Measurements from ENCODE around the gene PRRG2.
A peak's percentile ranks its signal among the peaks of the same experiment; 100 is the strongest.
"Not testable (repeated sequence)": the region's sequence is repeated elsewhere in the genome, so short reads cannot be mapped to it uniquely, and the experiment has no call there.

The PRRG2 gene

DNA sequence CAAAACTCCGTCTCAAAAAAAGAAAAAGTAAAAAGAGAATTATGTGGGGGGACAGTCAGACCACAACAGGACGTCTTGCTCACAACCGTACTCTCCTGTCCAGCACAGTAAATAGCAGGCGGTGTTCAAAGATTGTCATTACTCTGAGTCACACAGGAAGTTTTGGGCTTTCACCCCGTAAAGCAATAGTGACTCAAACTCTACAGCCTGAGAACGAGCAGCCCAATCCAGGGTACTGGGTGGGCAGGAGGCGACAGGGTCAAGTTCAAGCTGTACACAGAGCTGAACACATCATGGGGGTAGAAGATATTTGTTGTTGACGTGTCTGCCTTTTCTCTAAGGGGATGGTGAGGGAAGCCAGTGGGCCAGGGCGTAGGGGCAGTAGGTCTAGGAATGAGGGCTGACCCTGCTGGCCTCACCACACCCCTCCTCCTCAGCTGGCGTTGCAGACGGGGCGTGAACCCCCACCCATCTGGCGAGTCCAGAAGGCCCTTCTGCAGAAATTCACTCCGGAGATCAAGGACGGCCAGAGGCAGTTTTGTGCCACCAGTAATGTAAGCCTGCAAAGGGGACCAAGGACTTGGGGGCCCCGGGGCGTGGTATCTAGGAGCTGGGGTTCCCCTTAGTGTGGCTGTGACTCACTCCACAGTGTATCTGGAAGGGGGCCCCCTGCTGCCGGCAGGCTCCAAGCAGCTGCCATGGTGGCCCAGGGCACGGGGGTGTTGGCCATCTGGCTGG, 33.1 kb downstream of the PRRG2 start:
- DNase-seq = no peak

DNA sequence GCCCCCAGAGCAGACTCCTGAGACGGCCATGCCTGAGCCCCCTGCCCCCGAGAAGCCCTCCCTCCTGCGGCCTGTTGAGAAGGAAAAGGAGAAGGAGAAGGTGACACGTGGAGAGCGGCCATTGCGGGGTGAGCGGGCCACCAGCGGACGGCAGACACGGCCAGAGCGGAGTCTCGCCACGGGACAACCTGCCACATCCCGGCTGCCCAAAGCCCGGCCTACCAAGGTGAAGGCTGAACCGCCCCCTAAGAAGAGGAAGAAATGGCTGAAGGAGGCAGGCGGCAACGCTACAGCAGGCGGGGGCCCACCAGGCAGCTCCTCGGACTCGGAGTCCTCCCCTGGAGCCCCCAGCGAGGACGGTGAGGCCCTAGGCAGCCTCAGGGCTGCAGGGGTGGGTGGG, 34.7 kb downstream of the PRRG2 start:
- DNase-seq = no peak

- no peak for DNase-seq
Observed at GRCh38 chr19:49616532-49616931, 35.4 kb downstream of the PRRG2 start.

DNA sequence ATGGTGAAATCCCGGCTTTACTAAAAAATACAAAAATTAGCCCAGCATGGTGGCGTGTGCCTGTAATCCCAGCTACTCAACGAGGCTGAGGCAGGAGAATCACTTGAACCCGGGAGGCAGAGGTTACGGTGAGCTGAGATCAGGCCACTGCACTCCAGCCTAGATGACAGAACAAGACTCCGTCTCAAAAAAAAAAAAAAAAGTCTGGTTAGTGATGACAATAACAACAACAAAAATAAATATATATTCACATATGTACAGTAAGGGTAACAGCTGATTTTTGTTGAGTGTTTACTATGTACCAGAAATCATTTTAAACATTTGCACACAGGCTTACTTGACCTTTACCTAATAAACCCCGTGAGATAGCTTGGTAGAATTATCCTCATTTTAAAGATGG, 35.8 kb downstream of the PRRG2 start:
- DNase-seq = no peak

GRCh38 chr19:49617860-49618259, 36.7 kb downstream of the PRRG2 start:
- not testable (repeated sequence) for DNase-seq

DNA sequence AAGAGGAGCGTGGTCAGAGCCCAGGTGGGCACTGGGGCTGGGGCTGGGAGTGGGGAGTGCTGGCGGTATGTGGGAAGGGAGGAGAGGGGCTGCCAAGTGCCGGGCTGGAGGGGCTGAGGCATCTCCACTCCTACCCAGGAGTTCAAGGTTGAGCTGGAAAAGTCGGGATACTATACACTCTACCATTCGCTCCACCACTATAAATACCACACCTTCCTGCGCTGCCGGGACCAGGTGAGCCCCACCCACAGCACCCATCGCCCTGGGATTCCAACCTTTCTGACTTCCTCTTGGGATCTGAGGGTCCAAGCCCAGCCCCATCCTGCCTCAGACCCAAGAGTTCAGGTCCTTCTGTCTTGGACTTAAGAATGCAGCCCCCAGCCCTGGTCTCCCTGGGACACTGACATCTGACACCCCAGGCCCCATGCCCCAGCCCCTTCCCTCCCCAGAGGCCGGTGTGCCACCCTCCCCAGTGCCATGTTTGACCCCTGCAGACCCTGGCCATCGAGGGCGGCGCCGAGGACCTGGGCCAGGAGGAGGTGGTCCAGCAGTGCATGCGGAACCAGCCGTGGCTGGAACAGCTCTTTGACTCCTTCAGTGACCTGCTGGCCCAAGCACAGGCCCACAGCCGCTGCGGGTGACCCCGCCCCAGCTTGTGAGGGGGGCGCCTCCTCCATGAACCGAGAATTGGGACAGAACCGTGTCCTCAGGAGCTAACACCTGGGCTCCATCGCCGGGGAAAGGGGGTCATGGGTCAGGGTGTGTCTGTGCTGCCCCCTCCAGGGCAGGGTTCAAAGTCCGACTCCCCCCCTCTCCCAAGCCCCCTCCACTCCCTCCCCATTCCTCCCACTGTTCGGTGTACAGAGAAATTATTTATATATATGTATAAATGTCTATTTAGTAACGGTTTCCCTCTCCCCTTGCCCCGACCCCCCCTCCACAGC, 44.1 kb downstream of the PRRG2 start:
- DNase-seq = no peak

DNA sequence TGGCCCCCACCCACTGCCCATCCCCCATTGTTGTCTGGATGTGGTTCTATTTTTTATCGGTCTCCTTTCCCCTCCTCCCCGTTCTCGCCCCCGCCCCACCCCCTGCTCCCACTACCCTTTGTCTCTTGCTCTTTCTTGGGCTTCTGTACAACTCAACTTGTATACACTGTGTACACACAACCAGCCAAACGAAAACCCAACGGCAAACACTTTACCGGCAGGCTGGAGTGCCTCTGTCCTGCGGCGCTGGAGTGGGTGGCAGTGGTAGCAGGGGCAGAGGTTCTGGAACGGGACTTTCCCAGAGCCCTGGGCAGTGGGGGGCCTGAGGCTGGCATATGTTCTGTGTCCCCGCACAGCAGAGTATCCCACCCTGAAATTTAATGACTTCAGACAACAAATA, 45.1 kb downstream of the PRRG2 start:
- DNase-seq = no peak

DNA sequence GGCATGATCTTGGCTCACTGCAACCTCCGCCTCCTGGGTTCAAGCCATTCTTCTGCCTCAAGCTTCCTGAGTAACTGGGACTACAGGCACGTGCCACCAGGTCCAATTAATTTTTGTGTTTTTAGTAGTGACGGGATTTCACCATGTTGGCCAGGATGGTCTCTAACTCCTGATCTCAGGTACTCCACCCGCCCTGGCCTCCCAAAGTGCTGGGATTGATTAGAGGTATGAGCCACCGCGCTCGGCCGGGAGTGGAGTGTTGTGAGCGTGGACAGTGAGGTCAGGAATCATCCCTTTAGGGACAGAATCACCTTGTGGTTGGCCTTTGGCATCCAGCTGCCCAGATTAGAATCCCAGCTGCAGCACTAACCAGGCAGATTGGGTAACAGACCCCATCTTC, 48.5 kb downstream of the PRRG2 start:
- DNase-seq = no peak

GRCh38 chr19:49631014-49631588, 50.0 kb downstream of the PRRG2 start:
- DNase-seq = no peak

- no peak for DNase-seq
Observed at GRCh38 chr19:49631610-49632192, 50.6 kb downstream of the PRRG2 start.

DNA sequence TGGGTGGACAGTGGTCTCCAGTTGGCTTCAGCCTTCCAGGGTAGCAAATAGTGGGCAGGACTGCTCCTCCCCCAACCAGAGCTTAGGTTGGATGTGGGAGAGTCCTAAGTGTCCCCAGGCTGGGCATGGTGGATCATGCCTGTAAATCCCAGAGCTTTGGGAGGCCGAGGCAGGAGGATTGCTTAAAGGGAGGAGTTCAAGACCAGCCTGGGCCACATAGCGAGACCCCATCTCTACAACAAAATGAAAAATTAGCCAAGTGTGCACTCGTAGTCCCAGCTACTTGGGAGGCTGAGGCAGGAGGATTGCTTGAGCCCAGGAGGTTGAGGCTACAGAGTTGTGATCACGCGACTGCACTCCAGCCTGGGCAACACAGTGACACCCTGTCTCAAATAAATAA, 51.5 kb downstream of the PRRG2 start:
- DNase-seq = no peak

- not testable (repeated sequence) for DNase-seq
Observed at GRCh38 chr19:49633273-49633672, 52.2 kb downstream of the PRRG2 start.

- DNase-seq = no peak
Observed at GRCh38 chr19:49635530-49636232, 54.6 kb downstream of the PRRG2 start.

DNA sequence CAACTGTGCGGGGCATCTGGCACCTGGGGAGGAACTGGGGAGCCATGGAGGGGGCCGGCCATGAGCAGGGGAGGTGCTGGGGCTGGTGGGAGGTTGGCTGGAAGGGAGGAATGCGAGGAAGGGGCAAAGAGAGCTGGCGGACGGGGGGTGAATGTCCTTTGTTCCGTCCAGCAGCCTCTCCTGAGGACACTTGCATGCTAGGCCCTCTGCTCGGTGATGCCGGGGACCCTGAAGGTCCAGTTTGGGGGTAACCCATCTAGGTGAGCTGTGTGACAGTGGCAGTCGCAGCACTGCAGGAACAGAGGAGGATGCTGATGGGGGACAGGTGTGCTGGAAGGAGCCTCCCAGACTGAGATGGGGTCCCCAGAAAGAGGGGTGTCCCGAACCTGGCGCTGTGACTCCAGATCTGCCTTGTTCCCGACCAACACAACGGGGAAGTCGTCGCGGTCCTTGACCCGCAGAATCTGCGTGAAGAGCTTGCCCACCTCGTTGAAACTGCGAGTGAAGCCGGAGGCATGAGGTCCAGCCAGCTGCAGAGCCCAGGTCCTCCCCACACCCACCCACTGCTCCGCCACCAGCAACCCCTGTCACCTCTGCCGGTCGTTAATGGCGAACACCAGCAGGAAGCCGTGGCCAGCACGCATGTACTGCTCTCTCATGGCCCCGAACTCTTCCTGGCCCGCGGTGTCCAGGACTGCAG, 55.3 kb downstream of the PRRG2 start:
- no peak for DNase-seq

- no peak for DNase-seq
Observed at GRCh38 chr19:49637821-49638738, 57.0 kb downstream of the PRRG2 start.

GRCh38 chr19:49639401-49640112, 58.4 kb downstream of the PRRG2 start:
- DNase-seq = no peak

- peak; percentile 100 for DNase-seq
Observed at GRCh38 chr19:49640113-49640898, 59.2 kb downstream of the PRRG2 start, which contains the start of gene RRAS. Gene RRAS (minus strand): TSS chr19:49640143. CDS start chr19:49640098, 45 bp downstream.

Measured in stimulated activated naive CD4-positive, alpha-beta T cell treated with Interleukin-2 at 50 U/mL for 16 hours (primary cell).